Measurements from ENCODE around the gene HIPK2. TPM values are rescaled to one million over a fixed set of nuclear protein-coding genes. Genes with fewer than 3 reads are reported as not detected.

The HIPK2 gene
- total RNA-seq, 1 experiment from 2014 or later: 35.2 TPM

- BruUV-seq (replicated peaks): no TSS peak
- Histone ChIP-seq H3K27ac (peak overlapping the region; percentile 45), H2AFZ (no peak overlapping the region), H3K9me3 (ENCODE audit: insufficient read depth, low read depth) (no peaks in the 10 kb centered on the region; the same call in 1 of the 2 replicates), H3K4me3 (peak overlapping the region; percentile 36; the same call in 1 of the 2 replicates), H3K79me2 (ENCODE audit: low read depth) (peaks cover 17% of the 10 kb centered on the region), H3K4me1 (replicated peaks; ENCODE audit: insufficient read depth) (peaks cover 22% of the 10 kb centered on the region), H3F3A (ENCODE audit: insufficient read depth, low read depth) (peaks cover 6% of the 10 kb centered on the region; the same call in 1 of the 2 replicates), H3K36me3 (ENCODE audit: low read depth) (no peaks in the 10 kb centered on the region), H3K4me2 (peak overlapping the region; percentile 76), H3K9me2 (ENCODE audit: insufficient read depth) (no peaks in the 10 kb centered on the region), H4K20me1 (ENCODE audit: insufficient read depth) (no peaks in the 10 kb centered on the region), H3K27me3 (ENCODE audit: insufficient read depth, low read depth) (no peaks in the 10 kb centered on the region)
- ChIA-PET CTCF (interaction anchor here (0.7 kb wide), 2 partner anchors 14 to 48 kb away, joined by 3 read pairs; no protein-coding TSS in a partner anchor), POLR2A (ENCODE audit: unreplicated experiment) (interaction anchor here (0.6 kb wide), 1 partner anchor 797 kb away, joined by 5 read pairs; no protein-coding TSS in a partner anchor)
- peak; percentile 89 to 92 for DNase-seq
- intact Hi-C loops (cut with micrococcal nuclease; ENCODE audit: unreplicated experiment): loop anchor here (2.0 kb wide), 1 partner anchor 39 kb away; no protein-coding TSS in a partner anchor
- no peak for TF ChIP-seq EZH2 (IDR thresholded peaks at IDR 0.05; ENCODE audit: low read depth)
- TF ChIP-seq CTCF (conservative IDR thresholded peaks at IDR 0.05): no peak
These were observed 45.9 kb downstream of the HIPK2 start for GRCh38 chr7:139731802-139732470.

GRCh38 chr7:139730746-139731612, 46.8 kb downstream of the HIPK2 start:
- Histone ChIP-seq H3K27ac (no peak overlapping the region), H2AFZ (no peak overlapping the region), H4K20me1 (ENCODE audit: insufficient read depth) (no peaks in the 10 kb centered on the region), H3K36me3 (ENCODE audit: low read depth) (no peaks in the 10 kb centered on the region), H3K9me2 (ENCODE audit: insufficient read depth) (no peaks in the 10 kb centered on the region), H3K4me1 (replicated peaks; ENCODE audit: insufficient read depth) (peaks cover 30% of the 10 kb centered on the region), H3F3A (ENCODE audit: insufficient read depth, low read depth) (peaks cover 6% of the 10 kb centered on the region), H3K4me2 (peak overlapping the region; percentile 76), H3K27me3 (ENCODE audit: insufficient read depth, low read depth) (no peaks in the 10 kb centered on the region), H3K9me3 (ENCODE audit: insufficient read depth, low read depth) (no peaks in the 10 kb centered on the region; the same call in 1 of the 2 replicates), H3K79me2 (ENCODE audit: low read depth) (peaks cover 17% of the 10 kb centered on the region), H3K4me3 (peak overlapping the region; percentile 22; the same call in 1 of the 2 replicates)
- no TSS peak for BruUV-seq (replicated peaks)
- ChIA-PET POLR2A (ENCODE audit: unreplicated experiment) (no interaction called here), CTCF (interaction anchor here (0.7 kb wide), 1 partner anchor 15 kb away, joined by 3 read pairs; no protein-coding TSS in a partner anchor)
- DNase-seq: no peak
- TF ChIP-seq EZH2 (IDR thresholded peaks at IDR 0.05; ENCODE audit: low read depth) (no peak), CTCF (conservative IDR thresholded peaks at IDR 0.05) (no peak)
- intact Hi-C loops (cut with micrococcal nuclease; ENCODE audit: unreplicated experiment): no loop called here

- no peak for DNase-seq
- CTCF ChIA-PET: no interaction called here
- Histone ChIP-seq H3K4me2 (no peak overlapping the region), H3K27me3 (ENCODE audit: insufficient read depth, low read depth) (no peaks in the 10 kb centered on the region), H2AFZ (no peak overlapping the region), H4K20me1 (ENCODE audit: insufficient read depth) (no peaks in the 10 kb centered on the region), H3K9me3 (ENCODE audit: insufficient read depth, low read depth) (no peaks in the 10 kb centered on the region; the same call in 1 of the 2 replicates), H3K9me2 (ENCODE audit: insufficient read depth) (no peaks in the 10 kb centered on the region), H3K36me3 (ENCODE audit: low read depth) (no peaks in the 10 kb centered on the region), H3K79me2 (ENCODE audit: low read depth) (peaks cover 20% of the 10 kb centered on the region), H3K4me3 (no peak overlapping the region), H3F3A (ENCODE audit: insufficient read depth, low read depth) (peaks cover 19% of the 10 kb centered on the region), H3K27ac (no peak overlapping the region), H3K4me1 (replicated peaks; ENCODE audit: insufficient read depth) (peaks cover 52% of the 10 kb centered on the region)
- intact Hi-C loops (cut with micrococcal nuclease; ENCODE audit: unreplicated experiment): no loop called here
- TF ChIP-seq EZH2 (IDR thresholded peaks at IDR 0.05; ENCODE audit: low read depth): no peak
- TF ChIP-seq CTCF (conservative IDR thresholded peaks at IDR 0.05): no peak
- POLR2A ChIA-PET (ENCODE audit: unreplicated experiment): no interaction called here
- no TSS peak for BruUV-seq (replicated peaks)
These were observed 49.6 kb downstream of the HIPK2 start for GRCh38 chr7:139728203-139728602.
